ENCODE data around the gene KAT5.

The KAT5 gene

GRCh38 chr11:65700399-65700798 lies 11.7 kb upstream of the KAT5 start:
- Histone ChIP-seq H4K20me1 (ENCODE audit: low read depth, low read length) (no peaks in the 10 kb centered on the region), H3K36me3 (ENCODE audit: low read length) (no peaks in the 10 kb centered on the region), H3K27me3 (ENCODE audit: low read length) (no peaks in the 10 kb centered on the region), H3K79me2 (ENCODE audit: insufficient read depth, low read length) (no peaks in the 10 kb centered on the region), H3K4me3 (ENCODE audit: insufficient read depth, low read length, poor library complexity, severe bottlenecking) (no peak overlapping the region), H3K27ac (ENCODE audit: low read depth, low read length) (no peak overlapping the region), H3K4me2 (ENCODE audit: low read depth, low read length, poor library complexity, severe bottlenecking) (no peak overlapping the region), H3K9me2 (replicated peaks; ENCODE audit: insufficient read depth, low read length) (no peaks in the 10 kb centered on the region), H3F3A (ENCODE audit: insufficient read depth) (no peaks in the 10 kb centered on the region), H3K9ac (ENCODE audit: low read length) (no peak overlapping the region), H2AFZ (ENCODE audit: low read depth, low read length, severe bottlenecking) (no peak overlapping the region), H3K9me3 (ENCODE audit: insufficient read depth, low read length) (no peaks in the 10 kb centered on the region)
- TF ChIP-seq EZH2phosphoT487 (conservative IDR thresholded peaks at IDR 0.05; ENCODE audit: low read length): no peak
- no peak for TF ChIP-seq CTCF (IDR thresholded peaks at IDR 0.05; ENCODE audit: insufficient read depth, low read length, poor library complexity, severe bottlenecking)

DNA sequence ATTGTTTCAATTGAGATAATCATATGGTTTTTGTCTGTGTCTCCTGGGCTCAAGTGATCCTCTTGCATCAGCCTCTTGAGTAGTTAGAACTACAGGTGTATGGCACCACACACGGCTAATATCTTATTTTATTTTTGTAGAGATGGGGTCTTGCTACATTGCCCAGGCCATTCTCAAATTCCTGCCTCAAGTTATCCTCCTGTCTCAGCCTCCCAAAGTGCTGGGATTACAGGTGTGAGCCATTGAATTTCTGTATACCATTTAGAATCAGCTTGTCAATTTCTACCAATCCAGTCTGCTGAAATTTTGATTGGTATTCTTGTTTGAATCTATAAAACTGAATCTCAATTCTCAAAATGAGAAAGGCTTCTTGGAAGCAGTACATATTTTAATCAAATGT lies 10.4 kb upstream of the KAT5 start:
- Histone ChIP-seq H3K27me3 (ENCODE audit: low read length) (no peaks in the 10 kb centered on the region), H3K9me2 (replicated peaks; ENCODE audit: insufficient read depth, low read length) (no peaks in the 10 kb centered on the region)

GRCh38 chr11:65703846-65704245 lies 8.2 kb upstream of the KAT5 start:
- Histone ChIP-seq H3F3A (ENCODE audit: insufficient read depth) (no peaks in the 10 kb centered on the region), H3K9me3 (ENCODE audit: insufficient read depth, low read length) (no peaks in the 10 kb centered on the region), H2AFZ (ENCODE audit: low read depth, low read length, severe bottlenecking) (no peak overlapping the region), H4K20me1 (ENCODE audit: low read depth, low read length) (no peaks in the 10 kb centered on the region), H3K27ac (ENCODE audit: low read depth, low read length) (no peak overlapping the region), H3K27me3 (ENCODE audit: low read length) (no peaks in the 10 kb centered on the region), H3K4me3 (ENCODE audit: insufficient read depth, low read length, poor library complexity, severe bottlenecking) (no peak overlapping the region), H3K36me3 (ENCODE audit: low read length) (no peaks in the 10 kb centered on the region), H3K9me2 (replicated peaks; ENCODE audit: insufficient read depth, low read length) (no peaks in the 10 kb centered on the region), H3K9ac (ENCODE audit: low read length) (no peak overlapping the region), H3K4me2 (ENCODE audit: low read depth, low read length, poor library complexity, severe bottlenecking) (no peak overlapping the region), H3K79me2 (ENCODE audit: insufficient read depth, low read length) (no peaks in the 10 kb centered on the region)
- TF ChIP-seq EZH2phosphoT487 (conservative IDR thresholded peaks at IDR 0.05; ENCODE audit: low read length) (no peak), CTCF (IDR thresholded peaks at IDR 0.05; ENCODE audit: insufficient read depth, low read length, poor library complexity, severe bottlenecking) (no peak)

More for the DNA sequence above, 10.4 kb upstream of the KAT5 start:
- TF ChIP-seq CTCF (IDR thresholded peaks at IDR 0.05; ENCODE audit: insufficient read depth, low read length, poor library complexity, severe bottlenecking) (no peak), EZH2phosphoT487 (conservative IDR thresholded peaks at IDR 0.05; ENCODE audit: low read length) (no peak)
- no peaks in the 10 kb centered on the region for H3K36me3 ChIP-seq (ENCODE audit: low read length)
- no peak overlapping the region for H3K27ac ChIP-seq (ENCODE audit: low read depth, low read length)
- no peaks in the 10 kb centered on the region for H4K20me1 ChIP-seq (ENCODE audit: low read depth, low read length)
- H3K9ac ChIP-seq (ENCODE audit: low read length): no peak overlapping the region
- no peaks in the 10 kb centered on the region for H3F3A ChIP-seq (ENCODE audit: insufficient read depth)
- no peak overlapping the region for H2AFZ ChIP-seq (ENCODE audit: low read depth, low read length, severe bottlenecking)
- no peak overlapping the region for H3K4me2 ChIP-seq (ENCODE audit: low read depth, low read length, poor library complexity, severe bottlenecking)
- no peak overlapping the region for H3K4me3 ChIP-seq (ENCODE audit: insufficient read depth, low read length, poor library complexity, severe bottlenecking)
- H3K79me2 ChIP-seq (ENCODE audit: insufficient read depth, low read length): no peaks in the 10 kb centered on the region
- no peaks in the 10 kb centered on the region for H3K9me3 ChIP-seq (ENCODE audit: insufficient read depth, low read length)

Measured in SU-DHL-6 (cell line).